ENCODE data around the gene PCK1. TPM values are rescaled to one million over a fixed set of nuclear protein-coding genes. Genes with fewer than 3 reads are reported as not detected.

PCK1 gene
- total and polyA plus RNA-seq, 9 donors: 0.30 to 133 (median 1.9) TPM

DNA sequence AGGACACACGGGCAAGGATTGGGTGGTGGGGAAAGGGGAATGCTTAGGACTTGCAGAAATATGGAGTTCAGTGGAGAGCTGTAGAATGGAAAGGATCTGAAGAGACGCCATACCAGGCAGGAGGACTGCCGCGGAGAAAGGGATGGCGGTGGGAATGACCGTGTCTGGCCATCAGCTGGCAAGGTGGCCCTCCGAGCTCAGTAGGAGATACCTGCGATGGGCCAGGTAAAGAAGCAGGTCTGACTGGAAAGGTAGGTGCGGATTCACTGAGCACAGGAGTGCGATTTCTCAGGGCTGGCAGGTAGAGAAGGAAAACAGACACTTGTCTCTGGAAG, 26.0 kb downstream of the PCK1 start:
- intact Hi-C loops (cut with DNase I): loop anchor here in 1 of 4 donors (10.0 kb wide), 1 partner anchor 202 kb away; no protein-coding TSS in a partner anchor
- no peak for TF ChIP-seq EP300 (IDR thresholded peaks at IDR 0.05)
- no peak for TF ChIP-seq CTCF (IDR thresholded peaks at IDR 0.05)
- Histone ChIP-seq H3K36me3 (no peaks in the 10 kb centered on the region), H3K9me3 (no peaks in the 10 kb centered on the region), H3K27me3 (no peaks in the 10 kb centered on the region), H3K4me3 (no peak overlapping the region), H3K4me1 (ENCODE audit: insufficient read depth) (peaks cover 6% of the 10 kb centered on the region), H3K27ac (no peak overlapping the region)
- WGBS, 3 donors: 85 to 96% (median 92%) methylated on average over 10 of the region's 10 CpGs
- no peak for DNase-seq

GRCh38 chr20:57587278-57587988, 26.5 kb downstream of the PCK1 start:
- intact Hi-C loops (cut with DNase I): loop anchor here in 1 of 4 donors (10.0 kb wide), 1 partner anchor 203 kb away; no protein-coding TSS in a partner anchor
- H3K27me3 ChIP-seq: no peaks in the 10 kb centered on the region
- H3K27ac ChIP-seq: no peak overlapping the region
- DNase-seq: no peak
- 81 to 89% (median 86%) methylated on average over 4 of the region's 4 CpGs for WGBS, 3 donors
- H3K36me3 ChIP-seq: no peaks in the 10 kb centered on the region
- TF ChIP-seq EP300 (IDR thresholded peaks at IDR 0.05): no peak
- no peak for TF ChIP-seq CTCF (IDR thresholded peaks at IDR 0.05)
- no peak for TF ChIP-seq POLR2A (IDR thresholded peaks at IDR 0.05)
- H3K9me3 ChIP-seq: no peaks in the 10 kb centered on the region
- peaks cover 6% of the 10 kb centered on the region for H3K4me1 ChIP-seq (ENCODE audit: insufficient read depth)
- no peak overlapping the region for H3K4me3 ChIP-seq

DNA sequence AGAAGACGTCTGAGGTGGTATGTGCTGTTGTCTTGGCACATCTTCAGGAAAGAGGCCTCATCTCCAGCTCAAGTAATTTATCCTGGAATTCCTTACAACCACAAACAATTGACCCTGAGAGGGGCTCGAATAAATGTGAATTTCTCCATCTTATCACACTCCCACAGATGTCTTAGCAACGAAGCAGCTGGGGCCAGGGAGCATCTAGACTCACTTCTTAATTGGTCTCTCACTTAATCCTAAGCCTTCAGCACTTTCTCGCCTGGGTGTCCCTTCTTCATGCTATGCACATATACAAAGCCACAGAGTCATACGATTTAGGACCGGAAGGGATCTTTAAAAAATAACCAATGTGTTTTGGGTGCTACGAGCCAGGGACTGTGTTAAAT, 27.1 kb downstream of the PCK1 start:
- H3K27ac ChIP-seq: no peak overlapping the region
- DNase-seq: no peak
- no peaks in the 10 kb centered on the region for H3K27me3 ChIP-seq
- TF ChIP-seq CTCF (IDR thresholded peaks at IDR 0.05) (no peak), POLR2A (IDR thresholded peaks at IDR 0.05) (no peak), EP300 (IDR thresholded peaks at IDR 0.05) (no peak)
- H3K9me3 ChIP-seq: no peaks in the 10 kb centered on the region
- WGBS, 3 donors: 46 to 62% (median 51%) methylated on average over 7 of the region's 7 CpGs
- intact Hi-C loops (cut with DNase I): loop anchor here in 1 of 4 donors (10.0 kb wide), 1 partner anchor 203 kb away; no protein-coding TSS in a partner anchor
- no peak overlapping the region for H3K4me3 ChIP-seq
- H3K4me1 ChIP-seq (ENCODE audit: insufficient read depth): peaks cover 4% of the 10 kb centered on the region
- H3K36me3 ChIP-seq: no peaks in the 10 kb centered on the region

GRCh38 chr20:57588596-57588995, 27.7 kb downstream of the PCK1 start:
- no peaks in the 10 kb centered on the region for H3K27me3 ChIP-seq
- no peak overlapping the region for H3K4me3 ChIP-seq
- TF ChIP-seq CTCF (IDR thresholded peaks at IDR 0.05) (no peak), POLR2A (IDR thresholded peaks at IDR 0.05) (no peak), EP300 (IDR thresholded peaks at IDR 0.05) (no peak)
- WGBS, 3 donors: 84 to 86% (median 86%) methylated on average over 5 of the region's 5 CpGs
- intact Hi-C loops (cut with DNase I): loop anchor here in 1 of 4 donors (10.0 kb wide), 1 partner anchor 204 kb away; no protein-coding TSS in a partner anchor
- no peak for DNase-seq
- no peak overlapping the region for H3K27ac ChIP-seq
- no peaks in the 10 kb centered on the region for H3K9me3 ChIP-seq
- no peaks in the 10 kb centered on the region for H3K36me3 ChIP-seq
- no peaks in the 10 kb centered on the region for H3K4me1 ChIP-seq (ENCODE audit: insufficient read depth)

Data from ovary (tissue), 9 donors.